OCI-LY1 (cell line): ENCODE measurements around the gene YIPF5.

Experiments
- H2AFZ ChIP-seq: fragments of 200-600 bp; sonication (generic), shearing (Covaris generic); 2 replicates; pipeline ENCODE4 v1.6.0; 2014; ENCODE audit warnings: antibody characterized with exemption, mild to moderate bottlenecking, low read length
- H3F3A ChIP-seq: fragments of 200-600 bp; sonication (generic), shearing (Covaris generic); 2 replicates; pipeline ENCODE4 v1.6.0; 2014; ENCODE audit warnings: mild to moderate bottlenecking, antibody characterized with exemption, low read length, moderate library complexity; ENCODE audit not compliant: insufficient read depth
- H3K27ac ChIP-seq: fragments of 200-600 bp; sonication (generic); 2 replicates; pipeline ENCODE4 v1.5.1; 2014; ENCODE audit warnings: low read length, mixed run types, mild to moderate bottlenecking, low read depth; ENCODE audit not compliant: poor library complexity, severe bottlenecking
- H3K27me3 ChIP-seq: fragments of 200-600 bp; sonication (generic); 2 replicates; pipeline ENCODE4 v1.6.0; 2014; ENCODE audit warnings: antibody characterized with exemption, mild to moderate bottlenecking, low read length, moderate library complexity; ENCODE audit not compliant: insufficient read depth
- H3K36me3 ChIP-seq: fragments of 200-600 bp; sonication (generic); 2 replicates; pipeline ENCODE4 v1.6.1; 2014; ENCODE audit warnings: mild to moderate bottlenecking, antibody characterized with exemption, low read length, moderate library complexity, mixed read lengths; ENCODE audit not compliant: insufficient read depth
- H3K4me1 ChIP-seq: fragments of 200-600 bp; sonication (generic); 2 replicates; pipeline ENCODE4 v1.5.1; 2014; ENCODE audit warnings: mild to moderate bottlenecking, low read length, moderate library complexity; ENCODE audit not compliant: insufficient read depth, severe bottlenecking
- H3K4me2 ChIP-seq: fragments of 200-600 bp; sonication (generic), shearing (Covaris generic); 2 replicates; pipeline ENCODE4 v1.6.1; 2014; ENCODE audit warnings: low read length
- H3K4me3 ChIP-seq: fragments of 200-600 bp; sonication (generic); 2 replicates; pipeline ENCODE4 v1.5.1; 2014; ENCODE audit warnings: low read length, low read depth, mild to moderate bottlenecking, mixed read lengths; ENCODE audit not compliant: poor library complexity, severe bottlenecking
- H3K79me2 ChIP-seq: fragments of 200-600 bp; shearing (Covaris generic); 2 replicates; pipeline ENCODE4 v1.6.1; 2016; ENCODE audit warnings: mixed run types, low read length, mixed read lengths; ENCODE audit not compliant: insufficient read depth
- H3K9ac ChIP-seq: fragments of 200-600 bp; sonication (generic), shearing (Covaris generic); 2 replicates; pipeline ENCODE4 v1.6.1; 2014; ENCODE audit warnings: mild to moderate bottlenecking, low read length, mixed read lengths
- H3K9me2 ChIP-seq: fragments of 200-600 bp; sonication (generic), shearing (Covaris generic); 2 replicates; pipeline ENCODE4 v1.6.1; 2014; ENCODE audit warnings: low read depth, mild to moderate bottlenecking, low read length, mixed read lengths
- H3K9me3 ChIP-seq: fragments of 200-600 bp; shearing (Covaris generic); 2 replicates; pipeline ENCODE4 v1.6.1; 2014; ENCODE audit warnings: low read length, mixed read lengths
- H4K20me1 ChIP-seq: fragments of 200-600 bp; sonication (generic), shearing (Covaris generic); 2 replicates; pipeline ENCODE4 v1.6.0; 2016; ENCODE audit warnings: mild to moderate bottlenecking, low read length; ENCODE audit not compliant: insufficient read depth
- CTCF ChIP-seq: fragments of 200-600 bp; sonication (generic), shearing (Covaris generic); IDR thresholded peaks from 2 replicates; pipeline ENCODE4 v1.5.1; 2017; ENCODE audit warnings: mild to moderate bottlenecking, antibody characterized with exemption, low read length, moderate library complexity, mixed read lengths
- EZH2 ChIP-seq: fragments of 200-600 bp; sonication (generic), shearing (Covaris generic); IDR thresholded peaks from 2 replicates; pipeline ENCODE4 v1.8.0; 2017; ENCODE audit warnings: borderline replicate concordance, mixed run types, mild to moderate bottlenecking, antibody characterized with exemption, low read length, moderate library complexity, mixed read lengths

Gene YIPF5

GRCh38 chr5:144196612-144197011, 26.2 kb upstream of the YIPF5 start:
- no peaks in the 10 kb centered on the region for H3K9me3 ChIP-seq
- no peaks in the 10 kb centered on the region for H3K27me3 ChIP-seq
- H4K20me1 ChIP-seq = no peaks in the 10 kb centered on the region
- H3K4me2 ChIP-seq = no peak overlapping the region
- TF ChIP-seq EZH2 = no peak
- TF ChIP-seq CTCF = no peak
- H3K27ac ChIP-seq = no peak overlapping the region
- H2AFZ ChIP-seq = no peak overlapping the region
- H3K79me2 ChIP-seq = no peaks in the 10 kb centered on the region
- H3K36me3 ChIP-seq = no peaks in the 10 kb centered on the region
- H3K9me2 ChIP-seq = no peaks in the 10 kb centered on the region
- H3K4me3 ChIP-seq = no peak overlapping the region
- no peaks in the 10 kb centered on the region for H3F3A ChIP-seq
- no peak overlapping the region for H3K9ac ChIP-seq
- peaks cover 8% of the 10 kb centered on the region for H3K4me1 ChIP-seq

GRCh38 chr5:144195448-144195847, 25.0 kb upstream of the YIPF5 start:
- H3F3A ChIP-seq = no peaks in the 10 kb centered on the region
- no peaks in the 10 kb centered on the region for H3K36me3 ChIP-seq
- H3K4me2 ChIP-seq = no peak overlapping the region
- H3K9me2 ChIP-seq = no peaks in the 10 kb centered on the region
- no peak overlapping the region for H3K9ac ChIP-seq
- no peaks in the 10 kb centered on the region for H3K27me3 ChIP-seq
- no peak overlapping the region for H3K27ac ChIP-seq
- no peak for TF ChIP-seq CTCF
- TF ChIP-seq EZH2 = no peak
- H2AFZ ChIP-seq = no peak overlapping the region
- H3K4me1 ChIP-seq = peaks cover 19% of the 10 kb centered on the region
- H3K9me3 ChIP-seq = no peaks in the 10 kb centered on the region
- no peaks in the 10 kb centered on the region for H4K20me1 ChIP-seq
- no peak overlapping the region for H3K4me3 ChIP-seq
- no peaks in the 10 kb centered on the region for H3K79me2 ChIP-seq

GRCh38 chr5:144194144-144194543, 23.7 kb upstream of the YIPF5 start:
- Histone ChIP-seq H3K27me3 (no peaks in the 10 kb centered on the region), H3K27ac (no peak overlapping the region), H3K4me1 (peaks cover 32% of the 10 kb centered on the region), H3K9me3 (no peaks in the 10 kb centered on the region), H3K79me2 (no peaks in the 10 kb centered on the region), H2AFZ (no peak overlapping the region), H3K36me3 (no peaks in the 10 kb centered on the region), H3F3A (no peaks in the 10 kb centered on the region), H3K9ac (no peak overlapping the region), H3K4me3 (no peak overlapping the region), H3K4me2 (no peak overlapping the region), H3K9me2 (no peaks in the 10 kb centered on the region), H4K20me1 (no peaks in the 10 kb centered on the region)
- TF ChIP-seq EZH2 (no peak), CTCF (no peak)
